K562 (cell line): ENCODE results near the gene STRA8. TPM values are rescaled to one million over a fixed set of nuclear protein-coding genes. Genes with fewer than 3 reads are reported as not detected.

Experiments
- ATAC-seq: fragments of 200-7000 bp; cut with Tn5 transposase; 3 replicates; pipeline ENCODE4 v1.9.1; 2020; ENCODE audit warnings: moderate library complexity
- BruUV-seq: library from RNA; stranded (reverse); fragments of 400-500 nt; replicated peaks from 2 replicates; lab custom pipeline; 2021; lab: Mats Ljungman, UMichigan
- CTCF ChIA-PET: fragments of 300-600 bp; formaldehyde crosslinking; extraction: SDS; loops from one replicate; lab custom pipeline; 2021; ENCODE audit warnings: low intra/inter-chr PET ratio; lab: Yijun Ruan, JAX
- POLR2A ChIA-PET: fragments of 300-600, 350-650 bp; sonication (Branson Sonifier 250); formaldehyde crosslinking; extraction: SDS; loops from one replicate; lab custom pipeline; 2021; ENCODE audit warnings: antibody characterized with exemption, inconsistent platforms; lab: Yijun Ruan, JAX
- DNase-seq, 4 experiments: peaks; one replicate each; pipeline versions ENCODE4 v3.0.0 to v3.0.0-alpha.2; 2011 to 2018; ENCODE audit warnings: low spot score in 3 of 4, mixed read lengths in 3 of 4; ENCODE audit errors: extremely low read depth in 1 of 4
- FAIRE-seq: peaks from 2 replicates; lab custom pipeline; 2011; peaks lifted over from hg19 to GRCh38; lab: Jason Lieb, UNC
- H2AFZ ChIP-seq: 2 replicates; pipeline ENCODE4 v1.6.0; 2011; ENCODE audit warnings: low read depth, low read length, control low read depth, inconsistent platforms
- H3K27ac ChIP-seq: fragments of 200-600 bp; 3 replicates; pipeline ENCODE4 v1.8.0; 2011; ENCODE audit warnings: low read depth, mild to moderate bottlenecking, control low read depth, inconsistent platforms, low read length, moderate library complexity, mixed read lengths; ENCODE audit errors: extremely low read depth
- H3K27me3 ChIP-seq, 2 experiments: fragments of 300-600 bp in 1 of 2; 2 replicates in 1 of 2; 3 replicates in 1 of 2; pipeline versions ENCODE4 v1.6.0 to v1.8.0; 2011; ENCODE audit warnings: inconsistent platforms in 2 of 2, low read length in 2 of 2, mild to moderate bottlenecking in 1 of 2, mixed read lengths in 1 of 2, moderate library complexity in 1 of 2; ENCODE audit not compliant: control insufficient read depth in 2 of 2, insufficient read depth in 2 of 2
- H3K36me3 ChIP-seq: fragments of 300-600 bp; 3 replicates; pipeline ENCODE4 v1.8.0; 2011; ENCODE audit warnings: mild to moderate bottlenecking, low read length, inconsistent platforms; ENCODE audit not compliant: control insufficient read depth, insufficient read depth
- H3K4me1 ChIP-seq, 2 experiments: fragments of 200-600 bp in 1 of 2; replicated peaks in 1 of 2; 2 replicates in 1 of 2; 3 replicates in 1 of 2; pipeline versions ENCODE4 v1.5.1 to v1.8.0; 2011; ENCODE audit warnings: inconsistent platforms in 2 of 2, low read length in 2 of 2, mild to moderate bottlenecking in 1 of 2, mixed read lengths in 1 of 2, moderate library complexity in 1 of 2; ENCODE audit not compliant: control insufficient read depth in 2 of 2, insufficient read depth in 2 of 2
- H3K4me2 ChIP-seq: 2 replicates; pipeline ENCODE4 v1.6.1; 2011; ENCODE audit warnings: low read length, control low read depth, inconsistent platforms, mixed read lengths; ENCODE audit not compliant: insufficient read depth
- H3K4me3 ChIP-seq: fragments of 200-600 bp; sonication (generic), shearing (Covaris generic); 2 replicates; pipeline ENCODE4 v1.5.1; 2016; ENCODE audit warnings: control low read depth, inconsistent platforms
- H3K79me2 ChIP-seq: fragments of 200-600 bp; 3 replicates; pipeline ENCODE4 v1.8.0; 2011; ENCODE audit warnings: low read length, inconsistent platforms; ENCODE audit not compliant: control insufficient read depth, insufficient read depth
- H3K9ac ChIP-seq, 2 experiments: 2 replicates each; pipeline versions ENCODE4 v1.6.0 to v1.6.1; 2011; ENCODE audit warnings: low read depth in 2 of 2, low read length in 2 of 2, control low read depth in 1 of 2, inconsistent platforms in 1 of 2, mild to moderate bottlenecking in 1 of 2, mixed read lengths in 1 of 2; ENCODE audit not compliant: insufficient read depth in 1 of 2
- H3K9me1 ChIP-seq: one replicate; pipeline ENCODE4 v1.6.0; 2011; ENCODE audit warnings: inconsistent platforms, mild to moderate bottlenecking, low read length, moderate library complexity; ENCODE audit not compliant: control insufficient read depth, insufficient read depth
- H3K9me3 ChIP-seq: replicated peaks from 2 replicates; pipeline ENCODE4 v1.5.1; 2011; ENCODE audit warnings: low read depth, low read length, inconsistent platforms; ENCODE audit not compliant: control insufficient read depth, insufficient read depth
- H4K20me1 ChIP-seq: replicated peaks from 2 replicates; pipeline ENCODE4 v1.6.1; 2011; ENCODE audit warnings: low read length, inconsistent platforms, mixed read lengths; ENCODE audit not compliant: control insufficient read depth, insufficient read depth
- CBX8 ChIP-seq: fragments of 200-600 bp; sonication (generic); IDR thresholded peaks from 2 replicates; pipeline ENCODE4 v1.6.1; 2012; ENCODE audit warnings: borderline replicate concordance, mixed run types, low read depth, mild to moderate bottlenecking, moderate library complexity, mixed read lengths, low read length, control low read depth, inconsistent platforms; ENCODE audit not compliant: poor library complexity, severe bottlenecking; ENCODE audit errors: extremely low read depth
- CREM ChIP-seq: IDR thresholded peaks from 2 replicates; pipeline ENCODE4 v1.6.1; 2014; ENCODE audit warnings: antibody characterized with exemption, low read depth
- ELF1 ChIP-seq: fragments of 200-800 bp; sonication (Bioruptor generic); IDR thresholded peaks from 2 replicates; pipeline ENCODE4 v1.6.1; 2016; ENCODE audit warnings: missing genetic modification characterization, missing compliant biosample characterization
- ESRRB ChIP-seq: fragments of 250-450 bp; sonication (Bioruptor Pico); IDR thresholded peaks from 2 replicates; pipeline ENCODE4 v1.5.0; 2020; ENCODE audit warnings: mild to moderate bottlenecking, moderate library complexity, borderline replicate concordance
- JUNB ChIP-seq: fragments of 450-650 bp; formaldehyde crosslinking; conservative IDR thresholded peaks from 2 replicates; pipeline ENCODE4 v1.4.0; 2020; ENCODE audit warnings: mild to moderate bottlenecking
- MAZ ChIP-seq, 2 experiments: fragments of 450-650 bp in 1 of 2; sonication (generic) in 1 of 2; formaldehyde crosslinking; IDR thresholded peaks in 1 of 2; conservative IDR thresholded peaks in 1 of 2; 2 replicates each; pipeline versions ENCODE4 v1.4.0 to v1.5.0; 2020; ENCODE audit warnings: mild to moderate bottlenecking in 1 of 2, missing genetic modification reagents in 1 of 2
- MXI1 ChIP-seq: IDR thresholded peaks from 2 replicates; pipeline ENCODE4 v1.6.1; 2011; ENCODE audit warnings: low read depth, mild to moderate bottlenecking, improper control_type of control experiment, low read length
- NFE2 ChIP-seq: IDR thresholded peaks from 2 replicates; pipeline ENCODE4 v1.6.1; 2014; ENCODE audit warnings: antibody characterized with exemption, low read depth
- WGBS: fragments of 100-300 bp; shearing (Covaris generic); methylation state at CpG from one replicate; pipeline ENCODE4 v1.1.6; 2016; ENCODE audit warnings: low coverage, mixed read lengths; ENCODE audit not compliant: insufficient coverage; ENCODE audit errors: missing lambda C conversion rate; 5-methylcytosine and 5-hydroxymethylcytosine counted together
- in situ Hi-C: fragments of 300-500 bp; cut with MboI; formaldehyde crosslinking; loops from 4 replicates; pipeline ENCODE4 v1.15.0; 2018; ENCODE audit warnings: inconsistent platforms, mixed read lengths
- intact Hi-C: fragments of 100-400 bp; cut with micrococcal nuclease; formaldehyde crosslinking; loops from 2 replicates; pipeline ENCODE4 v1.14.2; 2022
- polyA plus RNA-seq, 8 experiments: library from polyadenylated mRNA; depleted of rRNA in 4 of 8; stranded (reverse) in 5 of 8; unstranded in 3 of 8; fragments of >200 nt; fragmentation: Nextera tagmentation in 2 of 8; fragmentation: Illumina TruSeq in 1 of 8; extraction: Ambion mirVana in 2 of 8; extraction: Trizol in 1 of 8; gene quantifications; 2 replicates each; pipeline versions ENCODE4 v1.2.1 to v1.2.3, GENCODE V29; 2011 to 2014; ENCODE audit warnings: inconsistent platforms in 1 of 8, missing spikeins in 1 of 8
- total RNA-seq, 7 experiments: library from RNA; depleted of rRNA in 6 of 7; stranded (reverse); fragments of >200 nt in 6 of 7; fragmentation: Illumina TruSeq in 2 of 7; extraction: Trizol in 2 of 7; gene quantifications; 2 replicates each; pipeline versions ENCODE4 v1.2.1 to v1.2.3, GENCODE V29; 2011 to 2021; ENCODE audit warnings: low replicate concordance in 1 of 7
- TF ChIP-seq, protein P1 (sequence below): fragments of 200-800 bp; sonication (Bioruptor generic); IDR thresholded peaks from 2 replicates; pipeline ENCODE4 v1.6.1; 2016; ENCODE audit warnings: missing genetic modification characterization, missing compliant biosample characterization
- TF ChIP-seq, protein P2 (sequence below): fragments of 450-650 bp; IDR thresholded peaks from 2 replicates; pipeline ENCODE4 v1.6.1; 2016; ENCODE audit warnings: low read depth, mild to moderate bottlenecking, moderate library complexity
- TF ChIP-seq, protein P3 (sequence below): IDR thresholded peaks from 2 replicates; pipeline ENCODE4 v1.6.1; 2011; ENCODE audit warnings: borderline replicate concordance, low read depth, mild to moderate bottlenecking, moderate library complexity, low read length; ENCODE audit not compliant: insufficient read depth, poor library complexity, severe bottlenecking
- TF ChIP-seq, protein P4 (sequence below): sonication (generic); formaldehyde crosslinking; IDR thresholded peaks from 2 replicates; pipeline ENCODE4 v1.9.0; 2022; ENCODE audit warnings: mild to moderate bottlenecking, missing genetic modification reagents

The STRA8 gene
- total and polyA plus RNA-seq, 9 of the 15 experiments (the other 6 are each of a cell fraction or from before 2014, with no cell fraction given), result not detected

DNA sequence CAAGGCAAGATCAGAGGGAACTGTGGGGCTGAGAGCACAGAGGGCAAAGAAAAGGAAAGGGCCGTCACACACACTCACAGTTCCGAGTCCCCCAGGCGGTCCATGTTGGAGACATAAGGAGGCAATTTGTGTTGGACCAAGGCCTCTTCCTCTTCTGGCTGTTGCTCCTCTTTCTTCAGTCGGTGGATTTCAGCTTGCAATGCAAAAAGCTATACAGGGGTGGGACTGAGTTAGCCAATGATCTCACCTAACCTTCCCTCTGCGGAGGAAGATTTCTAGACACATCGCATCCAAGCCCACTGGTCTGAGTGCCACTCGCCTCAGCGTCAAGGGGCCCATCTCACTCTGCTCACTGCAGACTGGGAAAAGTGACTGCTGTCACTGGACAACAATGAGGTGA lies 27.8 kb upstream of the STRA8 start:
- no peak for DNase-seq
- no peaks in the 10 kb centered on the region for H3K27me3 ChIP-seq
- 82% methylated on average over 8 of the region's 8 CpGs for WGBS
- H3K27ac ChIP-seq, result no peak overlapping the region
- TF ChIP-seq CREM (no peak), JUNB (CRISPR knock-in tag) (no peak), ELF1 (tag) (no peak), ESRRB (CRISPR knock-in tag) (no peak), MXI1 (no peak), NFE2 (no peak), CBX8 (no peak), MAZ (CRISPR knock-in tag; conservative IDR thresholded peaks at IDR 0.05 in 1 of 2, IDR thresholded peaks at IDR 0.05 in 1 of 2) (no peak)
- TF ChIP-seq, protein P1, sequence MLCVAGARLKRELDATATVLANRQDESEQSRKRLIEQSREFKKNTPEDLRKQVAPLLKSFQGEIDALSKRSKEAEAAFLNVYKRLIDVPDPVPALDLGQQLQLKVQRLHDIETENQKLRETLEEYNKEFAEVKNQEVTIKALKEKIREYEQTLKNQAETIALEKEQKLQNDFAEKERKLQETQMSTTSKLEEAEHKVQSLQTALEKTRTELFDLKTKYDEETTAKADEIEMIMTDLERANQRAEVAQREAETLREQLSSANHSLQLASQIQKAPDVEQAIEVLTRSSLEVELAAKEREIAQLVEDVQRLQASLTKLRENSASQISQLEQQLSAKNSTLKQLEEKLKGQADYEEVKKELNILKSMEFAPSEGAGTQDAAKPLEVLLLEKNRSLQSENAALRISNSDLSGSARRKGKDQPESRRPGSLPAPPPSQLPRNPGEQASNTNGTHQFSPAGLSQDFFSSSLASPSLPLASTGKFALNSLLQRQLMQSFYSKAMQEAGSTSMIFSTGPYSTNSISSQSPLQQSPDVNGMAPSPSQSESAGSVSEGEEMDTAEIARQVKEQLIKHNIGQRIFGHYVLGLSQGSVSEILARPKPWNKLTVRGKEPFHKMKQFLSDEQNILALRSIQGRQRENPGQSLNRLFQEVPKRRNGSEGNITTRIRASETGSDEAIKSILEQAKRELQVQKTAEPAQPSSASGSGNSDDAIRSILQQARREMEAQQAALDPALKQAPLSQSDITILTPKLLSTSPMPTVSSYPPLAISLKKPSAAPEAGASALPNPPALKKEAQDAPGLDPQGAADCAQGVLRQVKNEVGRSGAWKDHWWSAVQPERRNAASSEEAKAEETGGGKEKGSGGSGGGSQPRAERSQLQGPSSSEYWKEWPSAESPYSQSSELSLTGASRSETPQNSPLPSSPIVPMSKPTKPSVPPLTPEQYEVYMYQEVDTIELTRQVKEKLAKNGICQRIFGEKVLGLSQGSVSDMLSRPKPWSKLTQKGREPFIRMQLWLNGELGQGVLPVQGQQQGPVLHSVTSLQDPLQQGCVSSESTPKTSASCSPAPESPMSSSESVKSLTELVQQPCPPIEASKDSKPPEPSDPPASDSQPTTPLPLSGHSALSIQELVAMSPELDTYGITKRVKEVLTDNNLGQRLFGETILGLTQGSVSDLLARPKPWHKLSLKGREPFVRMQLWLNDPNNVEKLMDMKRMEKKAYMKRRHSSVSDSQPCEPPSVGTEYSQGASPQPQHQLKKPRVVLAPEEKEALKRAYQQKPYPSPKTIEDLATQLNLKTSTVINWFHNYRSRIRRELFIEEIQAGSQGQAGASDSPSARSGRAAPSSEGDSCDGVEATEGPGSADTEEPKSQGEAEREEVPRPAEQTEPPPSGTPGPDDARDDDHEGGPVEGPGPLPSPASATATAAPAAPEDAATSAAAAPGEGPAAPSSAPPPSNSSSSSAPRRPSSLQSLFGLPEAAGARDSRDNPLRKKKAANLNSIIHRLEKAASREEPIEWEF (CRISPR knock-in tag), result no peak
- TF ChIP-seq, protein P2, sequence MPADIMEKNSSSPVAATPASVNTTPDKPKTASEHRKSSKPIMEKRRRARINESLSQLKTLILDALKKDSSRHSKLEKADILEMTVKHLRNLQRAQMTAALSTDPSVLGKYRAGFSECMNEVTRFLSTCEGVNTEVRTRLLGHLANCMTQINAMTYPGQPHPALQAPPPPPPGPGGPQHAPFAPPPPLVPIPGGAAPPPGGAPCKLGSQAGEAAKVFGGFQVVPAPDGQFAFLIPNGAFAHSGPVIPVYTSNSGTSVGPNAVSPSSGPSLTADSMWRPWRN, result no peak
- TF ChIP-seq, protein P3, sequence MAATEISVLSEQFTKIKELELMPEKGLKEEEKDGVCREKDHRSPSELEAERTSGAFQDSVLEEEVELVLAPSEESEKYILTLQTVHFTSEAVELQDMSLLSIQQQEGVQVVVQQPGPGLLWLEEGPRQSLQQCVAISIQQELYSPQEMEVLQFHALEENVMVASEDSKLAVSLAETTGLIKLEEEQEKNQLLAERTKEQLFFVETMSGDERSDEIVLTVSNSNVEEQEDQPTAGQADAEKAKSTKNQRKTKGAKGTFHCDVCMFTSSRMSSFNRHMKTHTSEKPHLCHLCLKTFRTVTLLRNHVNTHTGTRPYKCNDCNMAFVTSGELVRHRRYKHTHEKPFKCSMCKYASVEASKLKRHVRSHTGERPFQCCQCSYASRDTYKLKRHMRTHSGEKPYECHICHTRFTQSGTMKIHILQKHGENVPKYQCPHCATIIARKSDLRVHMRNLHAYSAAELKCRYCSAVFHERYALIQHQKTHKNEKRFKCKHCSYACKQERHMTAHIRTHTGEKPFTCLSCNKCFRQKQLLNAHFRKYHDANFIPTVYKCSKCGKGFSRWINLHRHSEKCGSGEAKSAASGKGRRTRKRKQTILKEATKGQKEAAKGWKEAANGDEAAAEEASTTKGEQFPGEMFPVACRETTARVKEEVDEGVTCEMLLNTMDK, result no peak
- TF ChIP-seq, protein P4, sequence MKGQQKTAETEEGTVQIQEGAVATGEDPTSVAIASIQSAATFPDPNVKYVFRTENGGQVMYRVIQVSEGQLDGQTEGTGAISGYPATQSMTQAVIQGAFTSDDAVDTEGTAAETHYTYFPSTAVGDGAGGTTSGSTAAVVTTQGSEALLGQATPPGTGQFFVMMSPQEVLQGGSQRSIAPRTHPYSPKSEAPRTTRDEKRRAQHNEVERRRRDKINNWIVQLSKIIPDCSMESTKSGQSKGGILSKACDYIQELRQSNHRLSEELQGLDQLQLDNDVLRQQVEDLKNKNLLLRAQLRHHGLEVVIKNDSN (CRISPR knock-in tag), result no peak
- no peak for ATAC-seq
- H3K9ac ChIP-seq, result no peak overlapping the region
- intact Hi-C loops (no loop called here), in situ Hi-C loops (no loop called here)
- H3K4me2 ChIP-seq, result no peak overlapping the region
- no peaks in the 10 kb centered on the region for H4K20me1 ChIP-seq
- H3K4me3 ChIP-seq, result no peak overlapping the region
- CTCF ChIA-PET, result no interaction called here
- H3K9me1 ChIP-seq, result no peaks in the 10 kb centered on the region
- peaks cover 25% of the 10 kb centered on the region; the same call in 2 of the 3 replicates for H3K36me3 ChIP-seq
- no peaks in the 10 kb centered on the region for H3K79me2 ChIP-seq
- POLR2A ChIA-PET, result interaction anchor here (1.3 to 3.6 kb wide), 3 partner anchors 9 to 42 kb away, joined by 3 to 20 read pairs (median 6); no protein-coding TSS in a partner anchor
- no peak overlapping the region for H2AFZ ChIP-seq
- H3K4me1 ChIP-seq, result peaks cover 9 to 23% of the 10 kb centered on the region in 2 experiments
- FAIRE-seq, result no peak
- no peaks in the 10 kb centered on the region for H3K9me3 ChIP-seq
- BruUV-seq, result no TSS peak
